ENCODE results near the gene LYSMD4.

Gene LYSMD4

DNA sequence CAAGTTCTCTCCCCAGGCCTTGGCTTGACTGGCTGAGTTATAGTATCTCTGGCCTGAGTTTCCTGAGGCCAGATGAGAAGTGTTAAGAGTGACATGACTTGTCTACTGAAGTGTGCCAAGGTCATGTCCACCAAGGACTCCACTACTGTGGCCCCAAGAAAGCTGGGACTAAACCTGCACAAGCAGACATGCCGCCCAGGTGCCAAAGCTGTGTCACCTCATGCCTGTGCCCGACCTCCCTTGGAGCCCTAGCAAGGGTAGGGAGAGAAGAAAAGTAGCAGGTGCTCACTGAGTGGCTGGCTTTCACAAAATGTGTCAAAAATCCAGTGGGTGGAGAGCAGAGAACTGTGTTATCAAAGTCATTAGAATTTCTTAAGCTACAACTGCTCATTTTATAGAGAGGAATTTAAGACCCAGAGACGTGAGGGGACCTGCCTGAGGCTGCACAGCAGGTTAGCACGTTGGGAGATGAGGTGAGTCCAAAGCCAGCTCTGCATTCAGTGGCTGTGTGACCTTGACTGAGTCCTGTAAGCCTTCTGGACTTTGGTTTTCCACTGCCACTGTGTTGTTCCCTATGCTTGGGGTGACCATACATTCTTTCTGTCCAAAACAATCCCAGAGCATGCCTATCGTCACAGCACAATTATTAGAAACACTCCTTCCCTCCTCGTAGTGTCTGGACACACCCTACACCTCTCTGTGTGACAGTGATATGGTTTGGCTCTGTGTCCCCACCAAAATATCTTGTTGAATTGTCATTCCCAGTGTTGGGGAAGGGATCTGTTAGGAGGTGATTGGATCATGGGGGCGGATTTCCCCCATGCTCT lies 5.0 kb upstream of the LYSMD4 start:
- Histone ChIP-seq H4K20me1 (ENCODE audit: insufficient read depth, low read length) (no peaks in the 10 kb centered on the region), H3K36me3 (ENCODE audit: insufficient read depth, low read length) (no peaks in the 10 kb centered on the region), H3K9ac (ENCODE audit: low read depth, low read length) (no peak overlapping the region), H3K4me3 (ENCODE audit: low read depth in 1 of 2, low read length in 2 of 2) (no peak overlapping the region), H3K27me3 (ENCODE audit: insufficient read depth, low read length, poor library complexity) (no peaks in the 10 kb centered on the region), H3K4me1 (ENCODE audit: insufficient read depth, low read length) (peaks cover 5% of the 10 kb centered on the region), H2AFZ (ENCODE audit: low read depth, low read length) (no peak overlapping the region), H3K4me2 (ENCODE audit: insufficient read depth, low read length) (no peak overlapping the region), H3K79me2 (ENCODE audit: insufficient read depth, low read length) (no peaks in the 10 kb centered on the region), H3K27ac (ENCODE audit: low read length) (no peak overlapping the region), H3K9me3 (ENCODE audit: insufficient read depth, low read length, severe bottlenecking) (no peaks in the 10 kb centered on the region)
- no peak for TF ChIP-seq EZH2 (IDR thresholded peaks at IDR 0.05; ENCODE audit: borderline replicate concordance, low read depth, low read length, severe bottlenecking)
- TF ChIP-seq, protein P1, sequence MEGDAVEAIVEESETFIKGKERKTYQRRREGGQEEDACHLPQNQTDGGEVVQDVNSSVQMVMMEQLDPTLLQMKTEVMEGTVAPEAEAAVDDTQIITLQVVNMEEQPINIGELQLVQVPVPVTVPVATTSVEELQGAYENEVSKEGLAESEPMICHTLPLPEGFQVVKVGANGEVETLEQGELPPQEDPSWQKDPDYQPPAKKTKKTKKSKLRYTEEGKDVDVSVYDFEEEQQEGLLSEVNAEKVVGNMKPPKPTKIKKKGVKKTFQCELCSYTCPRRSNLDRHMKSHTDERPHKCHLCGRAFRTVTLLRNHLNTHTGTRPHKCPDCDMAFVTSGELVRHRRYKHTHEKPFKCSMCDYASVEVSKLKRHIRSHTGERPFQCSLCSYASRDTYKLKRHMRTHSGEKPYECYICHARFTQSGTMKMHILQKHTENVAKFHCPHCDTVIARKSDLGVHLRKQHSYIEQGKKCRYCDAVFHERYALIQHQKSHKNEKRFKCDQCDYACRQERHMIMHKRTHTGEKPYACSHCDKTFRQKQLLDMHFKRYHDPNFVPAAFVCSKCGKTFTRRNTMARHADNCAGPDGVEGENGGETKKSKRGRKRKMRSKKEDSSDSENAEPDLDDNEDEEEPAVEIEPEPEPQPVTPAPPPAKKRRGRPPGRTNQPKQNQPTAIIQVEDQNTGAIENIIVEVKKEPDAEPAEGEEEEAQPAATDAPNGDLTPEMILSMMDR (IDR thresholded peaks at IDR 0.05; ENCODE audit: borderline replicate concordance, extremely low read depth, low read length, poor library complexity, severe bottlenecking): no peak
- no peak for ATAC-seq (ENCODE audit: insufficient read depth, low read depth)
- DNase-seq: no peak

- no peaks in the 10 kb centered on the region for H3K27me3 ChIP-seq (ENCODE audit: insufficient read depth, low read length, poor library complexity)
- ATAC-seq (ENCODE audit: insufficient read depth, low read depth): no peak
- H3K36me3 ChIP-seq (ENCODE audit: insufficient read depth, low read length): no peaks in the 10 kb centered on the region
- DNase-seq: no peak
- no peaks in the 10 kb centered on the region for H4K20me1 ChIP-seq (ENCODE audit: insufficient read depth, low read length)
- TF ChIP-seq EZH2 (IDR thresholded peaks at IDR 0.05; ENCODE audit: borderline replicate concordance, low read depth, low read length, severe bottlenecking): no peak
- TF ChIP-seq, protein P1 (IDR thresholded peaks at IDR 0.05; ENCODE audit: borderline replicate concordance, extremely low read depth, low read length, poor library complexity, severe bottlenecking): no peak
- no peak overlapping the region for H3K4me3 ChIP-seq (ENCODE audit: low read depth in 1 of 2, low read length in 2 of 2)
- H3K79me2 ChIP-seq (ENCODE audit: insufficient read depth, low read length): peaks cover 13% of the 10 kb centered on the region
- no peak overlapping the region for H2AFZ ChIP-seq (ENCODE audit: low read depth, low read length)
- no peaks in the 10 kb centered on the region for H3K9me3 ChIP-seq (ENCODE audit: insufficient read depth, low read length, severe bottlenecking)
- no peak overlapping the region for H3K27ac ChIP-seq (ENCODE audit: low read length)
- H3K4me2 ChIP-seq (ENCODE audit: insufficient read depth, low read length): no peak overlapping the region
- H3K9ac ChIP-seq (ENCODE audit: low read depth, low read length): no peak overlapping the region
- H3K4me1 ChIP-seq (ENCODE audit: insufficient read depth, low read length): peaks cover 18% of the 10 kb centered on the region
Observed at GRCh38 chr15:99736702-99737101, 3.5 kb upstream of the LYSMD4 start.

GRCh38 chr15:99735868-99736267 lies 2.6 kb upstream of the LYSMD4 start:
- H3K4me3 ChIP-seq (ENCODE audit: low read depth in 1 of 2, low read length in 2 of 2): no peak overlapping the region

More at GRCh38 chr15:99735868-99736267, 2.6 kb upstream of the LYSMD4 start:
- Histone ChIP-seq H3K79me2 (ENCODE audit: insufficient read depth, low read length) (peaks cover 17% of the 10 kb centered on the region), H3K4me1 (ENCODE audit: insufficient read depth, low read length) (peaks cover 25% of the 10 kb centered on the region), H3K36me3 (ENCODE audit: insufficient read depth, low read length) (peaks cover 1% of the 10 kb centered on the region; the same call in 1 of the 2 replicates), H3K27ac (ENCODE audit: low read length) (no peak overlapping the region), H2AFZ (ENCODE audit: low read depth, low read length) (no peak overlapping the region; the same call in 1 of the 2 replicates), H3K4me2 (ENCODE audit: insufficient read depth, low read length) (no peak overlapping the region), H4K20me1 (ENCODE audit: insufficient read depth, low read length) (no peaks in the 10 kb centered on the region), H3K9me3 (ENCODE audit: insufficient read depth, low read length, severe bottlenecking) (no peaks in the 10 kb centered on the region), H3K9ac (ENCODE audit: low read depth, low read length) (no peak overlapping the region), H3K27me3 (ENCODE audit: insufficient read depth, low read length, poor library complexity) (no peaks in the 10 kb centered on the region)
- DNase-seq: no peak
- TF ChIP-seq, protein P1 (IDR thresholded peaks at IDR 0.05; ENCODE audit: borderline replicate concordance, extremely low read depth, low read length, poor library complexity, severe bottlenecking): no peak
- TF ChIP-seq EZH2 (IDR thresholded peaks at IDR 0.05; ENCODE audit: borderline replicate concordance, low read depth, low read length, severe bottlenecking): no peak
- no peak for ATAC-seq (ENCODE audit: insufficient read depth, low read depth)
